ENCODE results near the gene ABCD1. TPM values are rescaled to one million over a fixed set of nuclear protein-coding genes. Genes with fewer than 3 reads are reported as not detected.

The ABCD1 gene
- total and polyA plus RNA-seq, 7 experiments from 2014 or later = 2.1 to 17.6 (median 7.3) TPM

- POLR2A ChIA-PET = no interaction called here
- Histone ChIP-seq H3K36me3 (ENCODE audit: control insufficient read depth in 2 of 3, insufficient read depth in 3 of 3, low read length in 3 of 3) (no peaks in the 10 kb centered on the region), H3K27ac (ENCODE audit: low read depth, low read length) (no peak overlapping the region), H3K4me1 (ENCODE audit: control insufficient read depth in 2 of 2, insufficient read depth in 2 of 2, low read length in 2 of 2) (no peaks in the 10 kb centered on the region), H3K27me3 (ENCODE audit: control insufficient read depth in 2 of 2, insufficient read depth in 2 of 2, low read length in 2 of 2) (no peaks in the 10 kb centered on the region), H3K4me3 (ENCODE audit: low read length) (no peak overlapping the region), H3K9me3 (ENCODE audit: control insufficient read depth in 2 of 3, low read length in 3 of 3) (no peaks in the 10 kb centered on the region)
- Mint-ChIP-seq H3K27me3 (peaks cover 0 to 2% (median 0%) of the 10 kb centered on the region in 5 donors), H3K4me3 (no peak overlapping the region), H3K9me3 (no peaks in the 10 kb centered on the region), H3K36me3 (no peaks in the 10 kb centered on the region), H3K4me1 (peaks cover 0 to 6% (median 1%) of the 10 kb centered on the region in 7 donors), H3K27ac (no peak overlapping the region)
- intact Hi-C loops (cut with micrococcal nuclease) = no loop called here
- no peak for DNase-seq
- no peak for ATAC-seq
- CTCF ChIA-PET = no interaction called here
Observed at GRCh38 chrX:153770601-153771414, 46.2 kb downstream of the ABCD1 start.

- Histone ChIP-seq H3K9me3 (ENCODE audit: control insufficient read depth in 2 of 3, low read length in 3 of 3) (no peaks in the 10 kb centered on the region), H3K36me3 (ENCODE audit: control insufficient read depth in 2 of 3, insufficient read depth in 3 of 3, low read length in 3 of 3) (no peaks in the 10 kb centered on the region), H3K4me3 (ENCODE audit: low read length) (no peak overlapping the region), H3K27me3 (ENCODE audit: control insufficient read depth in 2 of 2, insufficient read depth in 2 of 2, low read length in 2 of 2) (no peaks in the 10 kb centered on the region), H3K4me1 (ENCODE audit: control insufficient read depth in 2 of 2, insufficient read depth in 2 of 2, low read length in 2 of 2) (no peaks in the 10 kb centered on the region), H3K27ac (ENCODE audit: low read depth, low read length) (no peak overlapping the region)
- Mint-ChIP-seq H3K4me3 (no peak overlapping the region), H3K36me3 (no peaks in the 10 kb centered on the region), H3K27ac (no peak overlapping the region), H3K27me3 (no peaks in the 10 kb centered on the region), H3K4me1 (peaks cover 0 to 6% (median 0%) of the 10 kb centered on the region in 7 donors), H3K9me3 (no peaks in the 10 kb centered on the region)
- ChIA-PET POLR2A (no interaction called here), CTCF (no interaction called here)
- intact Hi-C loops (cut with micrococcal nuclease) = no loop called here
- DNase-seq (no peak), ATAC-seq (no peak)
Observed at GRCh38 chrX:153771415-153772315, 47.0 kb downstream of the ABCD1 start.

DNA sequence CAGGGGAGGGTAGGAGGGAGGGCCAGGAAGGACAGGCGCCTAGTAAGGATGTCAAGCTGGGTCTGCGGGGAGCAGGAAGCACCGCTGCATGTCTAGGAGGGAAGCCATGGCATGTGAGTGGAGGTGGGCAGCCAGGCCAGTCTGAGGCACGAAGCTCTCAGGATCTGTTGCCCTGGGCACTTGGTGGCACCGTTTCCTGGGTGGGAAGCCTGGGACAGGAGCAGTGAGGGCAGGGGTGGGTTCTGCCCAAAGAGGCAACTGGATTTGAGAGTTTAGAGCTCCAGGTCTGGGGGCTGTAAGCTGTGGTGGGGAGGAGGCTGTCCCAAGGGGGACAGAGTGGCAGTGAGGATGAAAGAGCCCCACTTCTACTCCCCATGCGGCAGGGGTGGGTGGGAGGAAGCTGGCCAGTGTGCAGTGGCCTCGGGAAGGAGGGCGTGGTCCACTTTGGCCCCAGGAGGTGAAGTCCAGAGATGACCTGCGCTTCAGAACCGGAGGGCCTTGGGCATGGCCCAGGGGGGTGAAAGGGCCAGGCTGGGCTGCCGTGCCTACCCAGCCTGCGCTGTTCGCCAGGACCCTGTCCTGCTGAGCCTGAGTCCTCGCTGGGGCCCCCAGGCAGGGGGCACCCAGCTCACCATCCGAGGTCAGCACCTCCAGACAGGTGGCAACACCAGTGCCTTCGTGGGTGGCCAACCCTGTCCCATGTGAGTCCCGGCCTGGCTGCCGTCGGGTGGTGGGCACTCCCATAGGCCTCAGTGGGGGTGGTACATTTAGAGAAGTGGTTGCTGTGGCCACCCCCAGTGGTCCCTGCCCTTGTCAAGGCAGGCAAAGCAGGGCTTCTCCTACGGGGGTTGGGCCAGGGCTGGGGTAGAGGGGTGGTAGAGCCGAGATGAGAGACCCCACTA lies 47.9 kb downstream of the ABCD1 start:
- Mint-ChIP-seq H3K27me3 (no peaks in the 10 kb centered on the region), H3K36me3 (no peaks in the 10 kb centered on the region), H3K4me3 (no peak overlapping the region), H3K4me1 (peaks cover 0 to 6% (median 0%) of the 10 kb centered on the region in 7 donors), H3K27ac (no peak overlapping the region), H3K9me3 (no peaks in the 10 kb centered on the region)
- ATAC-seq (no peak), DNase-seq (no peak)
- POLR2A ChIA-PET = interaction anchor here (0.5 kb wide), 1 partner anchor 144 kb away, joined by 3 read pairs; no protein-coding TSS in a partner anchor
- Histone ChIP-seq H3K9me3 (ENCODE audit: control insufficient read depth in 2 of 3, low read length in 3 of 3) (no peaks in the 10 kb centered on the region), H3K36me3 (ENCODE audit: control insufficient read depth in 2 of 3, insufficient read depth in 3 of 3, low read length in 3 of 3) (no peaks in the 10 kb centered on the region), H3K4me1 (ENCODE audit: control insufficient read depth in 2 of 2, insufficient read depth in 2 of 2, low read length in 2 of 2) (no peaks in the 10 kb centered on the region), H3K4me3 (ENCODE audit: low read length) (no peak overlapping the region), H3K27me3 (ENCODE audit: control insufficient read depth in 2 of 2, insufficient read depth in 2 of 2, low read length in 2 of 2) (no peaks in the 10 kb centered on the region), H3K27ac (ENCODE audit: low read depth, low read length) (no peak overlapping the region)
- CTCF ChIA-PET = no interaction called here
- intact Hi-C loops (cut with micrococcal nuclease) = no loop called here

- Mint-ChIP-seq H3K27me3 (no peaks in the 10 kb centered on the region), H3K27ac (no peak overlapping the region), H3K4me3 (no peak overlapping the region), H3K36me3 (no peaks in the 10 kb centered on the region), H3K4me1 (peaks cover 0 to 2% (median 0%) of the 10 kb centered on the region in 7 donors), H3K9me3 (no peaks in the 10 kb centered on the region)
- ATAC-seq = no peak
- ChIA-PET CTCF (no interaction called here), POLR2A (no interaction called here)
- intact Hi-C loops (cut with micrococcal nuclease) = no loop called here
- H3K9me3 ChIP-seq (ENCODE audit: control insufficient read depth in 2 of 3, low read length in 3 of 3) = no peaks in the 10 kb centered on the region
- H3K27me3 ChIP-seq (ENCODE audit: control insufficient read depth in 2 of 2, insufficient read depth in 2 of 2, low read length in 2 of 2) = no peaks in the 10 kb centered on the region
- no peak for DNase-seq
- H3K36me3 ChIP-seq (ENCODE audit: control insufficient read depth in 2 of 3, insufficient read depth in 3 of 3, low read length in 3 of 3) = no peaks in the 10 kb centered on the region
- no peaks in the 10 kb centered on the region for H3K4me1 ChIP-seq (ENCODE audit: control insufficient read depth in 2 of 2, insufficient read depth in 2 of 2, low read length in 2 of 2)
- H3K27ac ChIP-seq (ENCODE audit: low read depth, low read length) = no peak overlapping the region
- H3K4me3 ChIP-seq (ENCODE audit: low read length) = no peak overlapping the region
Observed at GRCh38 chrX:153773218-153773611, 48.6 kb downstream of the ABCD1 start.

GRCh38 chrX:153773741-153774575 lies 49.3 kb downstream of the ABCD1 start:
- Histone ChIP-seq H3K4me1 (ENCODE audit: control insufficient read depth in 2 of 2, insufficient read depth in 2 of 2, low read length in 2 of 2) (no peaks in the 10 kb centered on the region), H3K27ac (ENCODE audit: low read depth, low read length) (no peak overlapping the region), H3K9me3 (ENCODE audit: control insufficient read depth in 2 of 3, low read length in 3 of 3) (no peaks in the 10 kb centered on the region), H3K27me3 (ENCODE audit: control insufficient read depth in 2 of 2, insufficient read depth in 2 of 2, low read length in 2 of 2) (no peaks in the 10 kb centered on the region), H3K36me3 (ENCODE audit: control insufficient read depth in 2 of 3, insufficient read depth in 3 of 3, low read length in 3 of 3) (no peaks in the 10 kb centered on the region), H3K4me3 (ENCODE audit: low read length) (no peak overlapping the region)
- Mint-ChIP-seq H3K27me3 (no peaks in the 10 kb centered on the region), H3K4me3 (no peak overlapping the region), H3K9me3 (no peaks in the 10 kb centered on the region), H3K4me1 (no peaks in the 10 kb centered on the region), H3K27ac (no peak overlapping the region), H3K36me3 (no peaks in the 10 kb centered on the region)
- no peak for DNase-seq
- ATAC-seq = no peak
- intact Hi-C loops (cut with micrococcal nuclease) = no loop called here
- CTCF ChIA-PET = no interaction called here
- POLR2A ChIA-PET = no interaction called here

Measured in naive thymus-derived CD4-positive, alpha-beta T cell (primary cell).